ENCODE results near the gene ZBTB7C.

DNA sequence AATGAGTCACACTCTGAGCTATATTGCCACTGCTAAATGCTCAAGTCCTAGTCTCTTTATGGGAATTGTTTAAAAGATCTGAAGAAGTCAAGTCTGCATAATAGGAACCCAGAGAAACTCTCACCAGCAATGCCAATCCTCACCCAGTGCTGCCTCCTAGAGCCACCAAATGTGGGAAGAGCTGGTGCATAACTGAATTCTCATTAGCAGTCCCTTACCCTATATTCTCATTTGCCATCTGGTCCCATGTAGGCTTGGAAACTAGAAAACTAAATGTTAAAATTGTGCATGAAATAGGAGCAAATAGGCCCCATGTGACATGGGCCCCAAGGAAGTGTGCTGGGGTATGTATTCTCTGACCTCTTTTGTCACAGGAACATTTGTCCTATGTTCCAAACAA lies 254.4 kb downstream of the ZBTB7C start:
- TF ChIP-seq, protein P1, sequence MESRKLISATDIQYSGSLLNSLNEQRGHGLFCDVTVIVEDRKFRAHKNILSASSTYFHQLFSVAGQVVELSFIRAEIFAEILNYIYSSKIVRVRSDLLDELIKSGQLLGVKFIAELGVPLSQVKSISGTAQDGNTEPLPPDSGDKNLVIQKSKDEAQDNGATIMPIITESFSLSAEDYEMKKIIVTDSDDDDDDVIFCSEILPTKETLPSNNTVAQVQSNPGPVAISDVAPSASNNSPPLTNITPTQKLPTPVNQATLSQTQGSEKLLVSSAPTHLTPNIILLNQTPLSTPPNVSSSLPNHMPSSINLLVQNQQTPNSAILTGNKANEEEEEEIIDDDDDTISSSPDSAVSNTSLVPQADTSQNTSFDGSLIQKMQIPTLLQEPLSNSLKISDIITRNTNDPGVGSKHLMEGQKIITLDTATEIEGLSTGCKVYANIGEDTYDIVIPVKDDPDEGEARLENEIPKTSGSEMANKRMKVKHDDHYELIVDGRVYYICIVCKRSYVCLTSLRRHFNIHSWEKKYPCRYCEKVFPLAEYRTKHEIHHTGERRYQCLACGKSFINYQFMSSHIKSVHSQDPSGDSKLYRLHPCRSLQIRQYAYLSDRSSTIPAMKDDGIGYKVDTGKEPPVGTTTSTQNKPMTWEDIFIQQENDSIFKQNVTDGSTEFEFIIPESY (CRISPR knock-in tag; IDR thresholded peaks at IDR 0.05): no peak
- TF ChIP-seq ZEB2 (IDR thresholded peaks at IDR 0.05): no peak
- no peak for TF ChIP-seq CREB1 (IDR thresholded peaks at IDR 0.05)
- TF ChIP-seq CREB1 (CRISPR knock-in tag; IDR thresholded peaks at IDR 0.05): no peak
- TF ChIP-seq, protein P2, sequence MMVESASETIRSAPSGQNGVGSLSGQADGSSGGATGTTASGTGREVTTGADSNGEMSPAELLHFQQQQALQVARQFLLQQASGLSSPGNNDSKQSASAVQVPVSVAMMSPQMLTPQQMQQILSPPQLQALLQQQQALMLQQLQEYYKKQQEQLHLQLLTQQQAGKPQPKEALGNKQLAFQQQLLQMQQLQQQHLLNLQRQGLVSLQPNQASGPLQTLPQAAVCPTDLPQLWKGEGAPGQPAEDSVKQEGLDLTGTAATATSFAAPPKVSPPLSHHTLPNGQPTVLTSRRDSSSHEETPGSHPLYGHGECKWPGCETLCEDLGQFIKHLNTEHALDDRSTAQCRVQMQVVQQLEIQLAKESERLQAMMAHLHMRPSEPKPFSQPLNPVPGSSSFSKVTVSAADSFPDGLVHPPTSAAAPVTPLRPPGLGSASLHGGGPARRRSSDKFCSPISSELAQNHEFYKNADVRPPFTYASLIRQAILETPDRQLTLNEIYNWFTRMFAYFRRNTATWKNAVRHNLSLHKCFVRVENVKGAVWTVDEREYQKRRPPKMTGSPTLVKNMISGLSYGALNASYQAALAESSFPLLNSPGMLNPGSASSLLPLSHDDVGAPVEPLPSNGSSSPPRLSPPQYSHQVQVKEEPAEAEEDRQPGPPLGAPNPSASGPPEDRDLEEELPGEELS (CRISPR knock-in tag; IDR thresholded peaks at IDR 0.05; ENCODE audit: borderline replicate concordance): no peak
- TF ChIP-seq MEF2A (IDR thresholded peaks at IDR 0.05; ENCODE audit: control insufficient read depth, low read depth, low read length): no peak

Data from K562 (cell line).